Esophagus muscularis mucosa (tissue), 4 donors: ENCODE results near the gene COMMD7.
"Not testable (repeated sequence)": the region's sequence is repeated elsewhere in the genome, so short reads cannot be mapped to it uniquely, and the experiment has no call there.

Experiments
- EP300 ChIP-seq: sonication (generic); formaldehyde crosslinking; IDR thresholded peaks from one replicate; pipeline ENCODE4 v1.6.1; 2017; ENCODE audit warnings: antibody characterized with exemption
- POLR2A ChIP-seq: fragments of 450-650 bp; IDR thresholded peaks from one replicate; pipeline ENCODE4 v1.6.1; 2017; ENCODE audit warnings: antibody characterized with exemption, moderate library complexity, mild to moderate bottlenecking, low read depth
- POLR2AphosphoS5 ChIP-seq, 2 donors: sonication (generic); formaldehyde crosslinking; IDR thresholded peaks; one replicate each; pipeline ENCODE4 v1.6.1; 2017; ENCODE audit warnings: antibody characterized with exemption in 2 of 2
- TF ChIP-seq, protein P1 (sequence below), 3 experiments: fragments of 200-600 bp in 2 of 3; fragments of 450-650 bp in 1 of 3; sonication (generic) in 2 of 3; IDR thresholded peaks; one replicate each; pipeline ENCODE4 v1.5.1; 2017 to 2019; ENCODE audit warnings: antibody characterized with exemption in 3 of 3, mild to moderate bottlenecking in 2 of 3, moderate library complexity in 1 of 3

- TF ChIP-seq POLR2AphosphoS5 (IDR thresholded peaks at IDR 0.05); POLR2A; EP300: not testable (repeated sequence)
- TF ChIP-seq, protein P1, sequence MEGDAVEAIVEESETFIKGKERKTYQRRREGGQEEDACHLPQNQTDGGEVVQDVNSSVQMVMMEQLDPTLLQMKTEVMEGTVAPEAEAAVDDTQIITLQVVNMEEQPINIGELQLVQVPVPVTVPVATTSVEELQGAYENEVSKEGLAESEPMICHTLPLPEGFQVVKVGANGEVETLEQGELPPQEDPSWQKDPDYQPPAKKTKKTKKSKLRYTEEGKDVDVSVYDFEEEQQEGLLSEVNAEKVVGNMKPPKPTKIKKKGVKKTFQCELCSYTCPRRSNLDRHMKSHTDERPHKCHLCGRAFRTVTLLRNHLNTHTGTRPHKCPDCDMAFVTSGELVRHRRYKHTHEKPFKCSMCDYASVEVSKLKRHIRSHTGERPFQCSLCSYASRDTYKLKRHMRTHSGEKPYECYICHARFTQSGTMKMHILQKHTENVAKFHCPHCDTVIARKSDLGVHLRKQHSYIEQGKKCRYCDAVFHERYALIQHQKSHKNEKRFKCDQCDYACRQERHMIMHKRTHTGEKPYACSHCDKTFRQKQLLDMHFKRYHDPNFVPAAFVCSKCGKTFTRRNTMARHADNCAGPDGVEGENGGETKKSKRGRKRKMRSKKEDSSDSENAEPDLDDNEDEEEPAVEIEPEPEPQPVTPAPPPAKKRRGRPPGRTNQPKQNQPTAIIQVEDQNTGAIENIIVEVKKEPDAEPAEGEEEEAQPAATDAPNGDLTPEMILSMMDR (IDR thresholded peaks at IDR 0.05), result not testable (repeated sequence)
These were observed 34.1 kb downstream of the COMMD7 start for GRCh38 chr20:32709029-32709631.
